ENCODE measurements around the gene PDE8B.

GRCh38 chr5:77302653-77303052 is 92.2 kb downstream of the PDE8B start:
- TF ChIP-seq POLR2A (IDR thresholded peaks at IDR 0.05) (no peak), CTCF (IDR thresholded peaks at IDR 0.05) (no peak)
